GM18951 (cell line): ENCODE data around the gene GABRG3.
"Not testable (repeated sequence)": the region's sequence is repeated elsewhere in the genome, so short reads cannot be mapped to it uniquely, and the experiment has no call there.

ENCODE experiments used
- POLR2A ChIP-seq: IDR thresholded peaks from 4 replicates; pipeline ENCODE4 v1.6.1; 2011; ENCODE audit warnings: mild to moderate bottlenecking; ENCODE audit not compliant: insufficient read length, insufficient read depth; ENCODE audit errors: extremely low read depth
- in situ Hi-C: fragments of 300-500 bp; cut with MboI; formaldehyde crosslinking; loops from one replicate; pipeline ENCODE4 v1.12.0; 2022; ENCODE audit warnings: low sequenced_read_pairs, mixed read lengths, inconsistent platforms; ENCODE audit not compliant: unreplicated experiment

The GABRG3 gene

DNA sequence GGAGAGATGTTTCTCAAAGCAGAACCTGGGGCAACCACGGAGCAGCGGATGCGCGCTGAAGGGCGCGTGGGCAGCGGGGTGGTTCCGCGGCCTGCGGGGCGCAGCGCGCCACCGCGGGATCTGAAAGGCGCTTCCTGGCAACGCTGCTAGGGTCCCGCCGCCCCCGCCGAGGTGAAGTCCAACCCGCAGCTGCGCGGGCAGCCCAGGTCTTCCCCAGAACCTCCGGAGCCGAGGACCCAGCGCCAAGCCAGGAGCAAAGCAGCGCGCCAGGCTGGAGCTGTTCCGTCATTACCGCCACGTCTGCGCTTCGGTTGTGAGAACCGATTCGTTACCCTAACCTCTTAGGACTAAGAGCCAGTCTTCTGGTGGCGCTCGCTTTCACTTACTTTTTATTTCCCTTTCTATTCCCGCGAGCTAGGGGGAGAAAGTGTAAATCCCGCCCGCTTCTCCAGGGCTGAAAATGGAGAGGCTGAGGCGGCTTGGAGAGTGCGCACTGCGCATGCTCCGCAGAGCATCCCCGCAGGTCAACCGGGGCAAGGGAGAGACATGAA is 3.2 kb upstream of the GABRG3 start:
- no peak for TF ChIP-seq POLR2A
- in situ Hi-C loops, result no loop called here

DNA sequence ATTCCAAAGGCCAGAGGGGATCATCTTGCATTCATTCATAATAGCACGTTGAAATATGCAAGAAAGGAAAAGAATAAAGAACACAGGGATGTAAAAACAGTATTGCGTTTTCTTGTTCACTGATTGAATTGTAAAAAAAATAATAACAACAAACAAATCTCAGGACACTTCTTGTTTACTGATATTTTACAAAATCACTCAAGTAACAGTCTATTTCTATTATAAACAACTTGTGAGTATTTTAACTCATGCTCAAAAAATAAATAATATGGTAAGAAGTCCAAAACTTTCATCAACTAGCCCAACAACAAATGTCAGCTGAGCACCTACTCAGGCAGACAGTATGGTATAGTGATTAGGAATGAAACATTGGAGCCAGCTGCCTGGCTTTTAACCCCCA is 2.2 kb upstream of the GABRG3 start:
- TF ChIP-seq POLR2A, result no peak
- in situ Hi-C loops, result no loop called here

- no peak for TF ChIP-seq POLR2A
- in situ Hi-C loops, result no loop called here
Measured at GRCh38 chr15:26971271-26972018, 464 bp downstream of the GABRG3 start.

- in situ Hi-C loops, result no loop called here
- no peak for TF ChIP-seq POLR2A
Measured at GRCh38 chr15:26972636-26973035, 1.7 kb downstream of the GABRG3 start.

DNA sequence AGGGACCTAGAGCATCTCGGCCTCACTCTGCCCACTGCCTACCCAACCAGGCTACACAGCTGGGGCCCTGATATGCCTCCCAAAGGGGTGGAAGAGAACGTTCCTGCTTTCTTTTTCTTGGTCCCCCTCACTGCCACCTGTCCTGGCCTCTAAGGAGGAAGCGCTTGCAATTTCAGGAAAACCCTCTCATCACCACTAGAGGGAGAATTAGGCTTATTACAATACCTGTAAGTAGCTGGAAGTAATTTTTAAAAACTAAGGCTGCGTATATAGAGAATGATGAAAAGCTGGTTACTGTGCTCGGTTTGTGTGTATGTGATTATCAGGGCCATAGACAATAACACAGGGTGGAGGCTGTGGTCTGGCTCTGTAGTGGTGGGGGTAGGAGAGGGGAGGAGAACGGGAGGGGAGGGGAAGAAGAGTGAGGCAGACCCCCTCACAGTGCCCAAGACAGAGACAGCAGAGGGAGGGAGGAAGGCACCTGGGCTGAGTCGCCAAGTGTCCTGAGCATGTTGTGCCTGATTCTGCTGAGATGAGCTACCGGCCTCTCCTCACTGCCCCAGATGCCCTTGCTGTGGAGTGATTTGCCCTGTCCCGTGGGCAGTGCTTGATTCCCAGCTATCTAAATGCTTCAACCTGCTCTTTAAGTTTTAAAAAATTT is 3.3 kb downstream of the GABRG3 start:
- no peak for TF ChIP-seq POLR2A
- in situ Hi-C loops, result no loop called here

- in situ Hi-C loops, result no loop called here
- no peak for TF ChIP-seq POLR2A
Measured at GRCh38 chr15:26981492-26981891, 10.5 kb downstream of the GABRG3 start.

DNA sequence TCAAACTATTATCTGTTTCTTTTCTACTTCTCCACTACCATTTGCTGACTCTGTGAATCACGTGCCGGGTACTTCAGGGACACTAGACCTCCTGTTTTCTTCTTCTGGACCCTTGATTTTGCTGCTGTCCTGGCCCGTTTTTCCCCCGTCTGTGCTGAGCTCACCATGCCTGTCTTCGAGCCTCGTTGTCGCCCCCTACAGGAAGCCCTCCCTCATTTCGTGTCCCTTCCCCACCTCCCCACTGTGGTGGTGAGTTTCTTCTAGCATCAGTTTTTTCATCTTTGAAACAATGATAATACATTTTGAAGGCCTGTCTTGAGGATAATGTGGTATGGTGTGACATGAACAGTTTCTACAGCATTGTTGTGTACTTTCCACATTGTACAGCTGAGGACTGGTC is 12.8 kb downstream of the GABRG3 start:
- no peak for TF ChIP-seq POLR2A
- in situ Hi-C loops, result no loop called here

DNA sequence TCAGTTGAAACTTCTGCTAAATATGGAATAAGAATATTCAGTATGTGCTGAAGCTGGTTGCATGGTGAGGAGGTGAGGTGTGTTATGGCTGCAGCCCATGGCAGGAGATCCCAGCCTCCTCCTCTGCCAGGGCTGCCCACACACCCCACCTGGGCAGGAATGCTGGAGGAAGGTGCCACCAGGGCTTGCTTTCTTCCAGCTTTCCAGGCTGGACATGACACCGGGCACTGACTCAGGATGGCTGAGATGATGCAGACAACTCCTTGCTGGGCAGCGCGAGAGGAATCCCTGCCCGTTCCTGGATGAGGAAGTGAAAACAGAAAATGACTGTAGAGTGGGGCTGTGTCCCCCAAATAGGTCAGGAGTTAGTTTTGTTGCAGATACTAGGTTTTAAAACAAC is 14.1 kb downstream of the GABRG3 start:
- no peak for TF ChIP-seq POLR2A
- in situ Hi-C loops, result no loop called here

DNA sequence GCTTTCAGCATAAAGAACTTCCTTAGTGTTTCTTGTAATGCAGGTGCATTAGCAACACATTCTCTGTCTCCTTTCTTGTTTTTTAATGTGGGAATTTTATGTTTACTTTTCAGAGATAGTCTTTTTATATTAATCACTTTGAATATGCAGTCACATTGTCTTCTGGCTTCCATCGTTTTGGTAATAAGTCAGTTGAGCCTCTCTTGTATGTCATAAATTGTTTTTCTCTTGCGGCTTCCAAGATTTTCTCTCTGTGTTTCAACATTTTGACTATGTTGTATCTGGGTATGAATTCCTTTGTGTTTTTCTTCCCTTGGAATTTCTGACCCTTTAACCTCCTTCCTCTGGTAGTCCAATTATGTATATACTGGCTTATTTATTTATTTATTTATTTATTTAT is 25.3 kb downstream of the GABRG3 start:
- TF ChIP-seq POLR2A, result no peak
- in situ Hi-C loops, result no loop called here

- in situ Hi-C loops, result not testable (repeated sequence)
Measured at GRCh38 chr15:27003003-27003402, 32.0 kb downstream of the GABRG3 start.

DNA sequence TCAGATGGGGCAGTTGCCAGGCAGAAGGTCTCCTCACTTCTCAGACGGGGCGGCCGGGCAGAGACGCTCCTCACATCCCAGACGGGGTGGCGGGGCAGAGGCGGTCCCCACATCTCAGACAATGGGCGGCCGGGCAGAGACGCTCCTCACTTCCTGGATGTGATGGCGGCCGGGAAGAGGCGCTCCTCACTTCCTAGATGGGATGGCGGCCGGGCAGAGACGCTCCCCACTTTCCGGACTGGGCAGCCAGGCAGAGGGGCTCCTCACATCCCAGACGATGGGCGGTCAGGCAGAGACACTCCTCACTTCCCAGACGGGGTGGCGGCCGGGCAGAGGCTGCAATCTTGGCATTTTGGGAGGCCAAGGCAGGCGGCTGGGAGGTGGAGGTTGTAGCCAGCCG is 33.2 kb downstream of the GABRG3 start:
- in situ Hi-C loops, result not testable (repeated sequence)

DNA sequence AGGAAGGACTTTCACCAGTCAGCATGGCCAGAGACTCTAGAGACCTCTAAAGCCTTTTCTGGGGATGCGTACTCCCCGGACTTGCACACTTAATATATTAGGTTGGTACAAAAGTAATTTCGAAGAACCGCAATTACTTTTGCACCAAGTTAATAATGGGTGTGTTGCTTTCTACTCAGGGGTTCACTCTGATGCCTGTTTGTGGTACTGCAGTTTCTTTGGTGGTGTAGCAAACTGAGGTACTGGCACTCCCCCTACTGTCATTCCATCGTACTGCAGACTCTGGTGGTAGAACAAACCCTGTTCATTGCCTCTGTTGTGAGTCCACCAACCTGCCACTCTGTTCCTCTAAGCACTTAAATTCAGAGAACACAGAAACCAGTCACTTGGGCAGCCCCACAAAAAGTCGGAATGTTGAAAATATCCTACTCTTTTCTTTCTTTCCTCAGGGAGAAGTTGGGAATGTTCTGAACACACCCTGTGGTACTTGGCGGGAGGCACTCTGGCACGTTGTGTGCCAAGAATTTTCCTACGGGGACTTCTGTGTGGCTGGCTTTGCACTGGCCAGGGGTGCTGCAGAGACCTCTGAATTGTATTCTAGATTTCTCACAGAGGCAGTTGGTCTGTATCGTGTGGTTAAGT is 46.3 kb downstream of the GABRG3 start:
- in situ Hi-C loops, result no loop called here
- TF ChIP-seq POLR2A, result no peak

DNA sequence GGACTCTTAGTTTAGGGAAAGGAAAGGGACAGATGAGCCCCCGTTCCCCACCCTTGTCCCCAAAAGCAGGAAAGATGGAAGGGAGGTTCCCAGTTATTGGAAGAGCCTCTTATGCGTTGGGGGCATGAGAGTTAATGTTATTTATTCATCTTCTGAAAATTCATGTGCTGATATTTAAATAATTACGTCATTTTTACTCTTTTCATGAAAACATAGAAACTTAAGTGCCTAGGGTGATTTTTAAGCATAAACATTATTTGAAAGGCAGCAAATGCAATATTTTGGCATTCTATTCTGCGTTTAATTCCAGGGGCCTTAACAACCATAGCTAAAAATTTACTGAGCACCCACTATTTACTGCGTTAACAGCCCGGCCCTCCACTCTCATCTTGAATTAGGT is 48.7 kb downstream of the GABRG3 start:
- in situ Hi-C loops, result no loop called here
- no peak for TF ChIP-seq POLR2A

DNA sequence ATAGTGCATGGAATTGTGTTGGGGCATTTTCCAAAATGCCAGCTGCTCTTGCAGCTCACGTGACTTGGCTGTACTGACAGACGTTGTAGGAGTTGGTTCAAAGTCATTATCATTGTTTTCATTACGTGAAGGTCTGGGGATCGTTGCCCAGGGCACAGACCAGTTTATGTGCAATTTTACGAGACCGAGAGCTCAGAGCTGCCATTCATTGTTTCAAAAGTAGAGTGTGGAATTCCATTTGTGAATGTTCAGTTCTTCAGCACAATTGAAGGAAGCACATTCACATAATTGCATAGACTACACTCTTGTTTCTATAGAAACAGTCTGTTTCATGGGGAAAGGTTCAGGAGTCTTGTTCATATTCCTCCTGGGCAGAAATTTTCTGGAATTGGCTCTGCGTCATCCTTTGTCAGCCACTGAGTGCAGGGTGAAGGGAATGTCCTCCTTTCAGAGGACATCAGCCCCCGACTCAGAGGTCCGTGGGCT is 54.5 kb downstream of the GABRG3 start:
- no peak for TF ChIP-seq POLR2A

More for the DNA sequence above, 54.5 kb downstream of the GABRG3 start:
- in situ Hi-C loops, result no loop called here
